A549 (cell line): ENCODE data around the gene NEDD9. TPM values are rescaled to one million over a fixed set of nuclear protein-coding genes. Genes with fewer than 3 reads are reported as not detected.
A peak's percentile ranks its signal among the peaks of the same experiment; 100 is the strongest.

Experiments
- ATAC-seq, 2 experiments: fragments of 200-7000 bp in 1 of 2; fragments of >200 bp in 1 of 2; cut with Nextera tagmentation in 1 of 2; cut with Tn5 transposase in 1 of 2; 3 replicates each; pipeline versions ENCODE4 v1.8.0 to v1.9.1; 2018 to 2020; ENCODE audit warnings: mild to moderate bottlenecking in 1 of 2, moderate library complexity in 1 of 2
- CTCF ChIA-PET: fragments of 300-600 bp; sonication (Branson Sonifier 250); formaldehyde crosslinking; extraction: SDS; loops from one replicate; lab custom pipeline; 2021; ENCODE audit warnings: antibody characterized with exemption, inconsistent platforms; lab: Yijun Ruan, JAX
- POLR2A ChIA-PET: fragments of 350-600 bp; formaldehyde crosslinking; extraction: SDS; loops from one replicate; lab custom pipeline; 2021; ENCODE audit warnings: antibody characterized with exemption, inconsistent platforms; lab: Yijun Ruan, JAX
- DNase-seq, 2 experiments: peaks; one replicate each; pipeline versions ENCODE4 v3.0.0 to v3.0.0-alpha.2; 2011 to 2016; ENCODE audit warnings: low read depth in 1 of 2, low spot score in 1 of 2
- FAIRE-seq: peaks from 2 replicates; lab custom pipeline; 2011; peaks lifted over from hg19 to GRCh38; lab: Jason Lieb, UNC
- H3K27ac ChIP-seq, 2 experiments: fragments of >200 bp; sonication (Bioruptor Twin); formaldehyde crosslinking; 3 replicates each; pipeline ENCODE4 v1.5.1; 2016 to 2017
- H3K4me1 ChIP-seq: fragments of >200 bp; sonication (Bioruptor Twin); formaldehyde crosslinking; 3 replicates; pipeline ENCODE4 v1.6.1; 2016
- H3K4me2 ChIP-seq: fragments of >200 bp; sonication (Bioruptor Twin); formaldehyde crosslinking; 3 replicates; pipeline ENCODE4 v1.6.1; 2016
- H3K4me3 ChIP-seq: fragments of >200 bp; sonication (Bioruptor Twin); formaldehyde crosslinking; 3 replicates; pipeline ENCODE4 v1.5.1; 2016
- H3K9me3 ChIP-seq: fragments of >200 bp; sonication (Bioruptor Twin); formaldehyde crosslinking; 3 replicates; pipeline ENCODE4 v1.6.1; 2016
- BCL3 ChIP-seq: fragments of >200 bp; sonication (Bioruptor Twin); formaldehyde crosslinking; IDR thresholded peaks from 3 replicates; pipeline ENCODE4 v1.6.1; 2016
- CEBPB ChIP-seq, 2 experiments: fragments of >200 bp in 1 of 2; sonication (Bioruptor Twin) in 1 of 2; formaldehyde crosslinking in 1 of 2; IDR thresholded peaks; 2 replicates each; pipeline ENCODE4 v1.6.1; 2012 to 2016
- CTCF ChIP-seq: fragments of >200 bp; sonication (Bioruptor Twin); formaldehyde crosslinking; IDR thresholded peaks from 3 replicates; pipeline ENCODE4 v1.5.1; 2016
- EHF ChIP-seq: fragments of 250-450 bp; sonication (Bioruptor Pico); IDR thresholded peaks from 2 replicates; pipeline ENCODE4 v1.5.0; 2020; ENCODE audit warnings: mild to moderate bottlenecking
- FOSB ChIP-seq: fragments of 250-450 bp; sonication (Bioruptor Pico); IDR thresholded peaks from 2 replicates; pipeline ENCODE4 v1.5.0; 2020; ENCODE audit warnings: mild to moderate bottlenecking, moderate library complexity
- FOXS1 ChIP-seq: fragments of 250-450 bp; sonication (Bioruptor Pico); IDR thresholded peaks from 2 replicates; pipeline ENCODE4 v1.5.0; 2020; ENCODE audit warnings: mild to moderate bottlenecking, moderate library complexity
- HEYL ChIP-seq: fragments of 250-450 bp; sonication (Bioruptor Pico); IDR thresholded peaks from 2 replicates; pipeline ENCODE4 v1.8.0; 2021; ENCODE audit warnings: mild to moderate bottlenecking, moderate library complexity
- HOXB5 ChIP-seq: fragments of 250-450 bp; sonication (Bioruptor Pico); IDR thresholded peaks from 2 replicates; pipeline ENCODE4 v1.5.0; 2020; ENCODE audit warnings: mild to moderate bottlenecking, moderate library complexity
- JUNB ChIP-seq: fragments of >200 bp; sonication (Bioruptor Twin); formaldehyde crosslinking; IDR thresholded peaks from 2 replicates; pipeline ENCODE4 v1.6.1; 2016
- KDM1A ChIP-seq: fragments of 200-600 bp; sonication (generic); IDR thresholded peaks from 2 replicates; pipeline ENCODE4 v1.6.1; 2016; ENCODE audit warnings: low read depth, mild to moderate bottlenecking
- KDM5A ChIP-seq: fragments of 200-600 bp; sonication (generic); IDR thresholded peaks from 2 replicates; pipeline ENCODE4 v1.6.1; 2016; ENCODE audit warnings: antibody characterized with exemption, mild to moderate bottlenecking
- MAFK ChIP-seq: fragments of 450-650 bp; IDR thresholded peaks from 2 replicates; pipeline ENCODE4 v1.6.1; 2014; ENCODE audit not compliant: partially characterized antibody
- MAZ ChIP-seq: fragments of 150-350 bp; IDR thresholded peaks from 2 replicates; pipeline ENCODE4 v1.6.1; 2014; ENCODE audit warnings: antibody characterized with exemption, low read depth, low read length, borderline replicate concordance
- MYC ChIP-seq: IDR thresholded peaks from 2 replicates; pipeline ENCODE4 v1.6.1; 2012; ENCODE audit warnings: mild to moderate bottlenecking, inconsistent platforms, low read length, improper control_type of control experiment, borderline replicate concordance
- NFE2L2 ChIP-seq: fragments of 150-350 bp; conservative IDR thresholded peaks from 2 replicates; pipeline ENCODE4 v1.6.1; 2014; ENCODE audit warnings: low read length
- NPAS2 ChIP-seq: fragments of 250-450 bp; sonication (Bioruptor Pico); IDR thresholded peaks from 2 replicates; pipeline ENCODE4 v1.8.0; 2022; ENCODE audit warnings: mild to moderate bottlenecking, moderate library complexity, borderline replicate concordance
- SREBF2 ChIP-seq: fragments of 450-650 bp; IDR thresholded peaks from 2 replicates; pipeline ENCODE4 v1.6.1; 2014; ENCODE audit warnings: mild to moderate bottlenecking, moderate library complexity
- TFCP2L1 ChIP-seq: fragments of 250-450 bp; sonication (Bioruptor Pico); IDR thresholded peaks from 2 replicates; pipeline ENCODE4 v1.5.0; 2021; ENCODE audit warnings: mild to moderate bottlenecking
- ZSCAN20 ChIP-seq: fragments of 250-450 bp; sonication (Bioruptor Pico); IDR thresholded peaks from 2 replicates; pipeline ENCODE4 v1.8.0; 2022; ENCODE audit warnings: mild to moderate bottlenecking, moderate library complexity
- WGBS: methylation state at CpG from one replicate; pipeline ENCODE4 v1.1.6; 2017; ENCODE audit errors: missing lambda C conversion rate; 5-methylcytosine and 5-hydroxymethylcytosine counted together
- polyA plus RNA-seq, 4 experiments: library from polyadenylated mRNA; depleted of rRNA in 3 of 4; stranded (reverse); fragments of >200 nt; fragmentation: RNase III in 1 of 4; extraction: RNeasy Plus Mini Kit Qiagen cat#74134 plus additional on column Dnase treatment in 1 of 4; gene quantifications; 2 replicates in 3 of 4; 3 replicates in 1 of 4; pipeline ENCODE4 v1.2.3, GENCODE V29; 2011 to 2017

Gene NEDD9
- polyA plus RNA-seq, 2 of the 4 experiments (the other 2 are of a cell fraction), result 46.7 to 79.6 TPM

DNA sequence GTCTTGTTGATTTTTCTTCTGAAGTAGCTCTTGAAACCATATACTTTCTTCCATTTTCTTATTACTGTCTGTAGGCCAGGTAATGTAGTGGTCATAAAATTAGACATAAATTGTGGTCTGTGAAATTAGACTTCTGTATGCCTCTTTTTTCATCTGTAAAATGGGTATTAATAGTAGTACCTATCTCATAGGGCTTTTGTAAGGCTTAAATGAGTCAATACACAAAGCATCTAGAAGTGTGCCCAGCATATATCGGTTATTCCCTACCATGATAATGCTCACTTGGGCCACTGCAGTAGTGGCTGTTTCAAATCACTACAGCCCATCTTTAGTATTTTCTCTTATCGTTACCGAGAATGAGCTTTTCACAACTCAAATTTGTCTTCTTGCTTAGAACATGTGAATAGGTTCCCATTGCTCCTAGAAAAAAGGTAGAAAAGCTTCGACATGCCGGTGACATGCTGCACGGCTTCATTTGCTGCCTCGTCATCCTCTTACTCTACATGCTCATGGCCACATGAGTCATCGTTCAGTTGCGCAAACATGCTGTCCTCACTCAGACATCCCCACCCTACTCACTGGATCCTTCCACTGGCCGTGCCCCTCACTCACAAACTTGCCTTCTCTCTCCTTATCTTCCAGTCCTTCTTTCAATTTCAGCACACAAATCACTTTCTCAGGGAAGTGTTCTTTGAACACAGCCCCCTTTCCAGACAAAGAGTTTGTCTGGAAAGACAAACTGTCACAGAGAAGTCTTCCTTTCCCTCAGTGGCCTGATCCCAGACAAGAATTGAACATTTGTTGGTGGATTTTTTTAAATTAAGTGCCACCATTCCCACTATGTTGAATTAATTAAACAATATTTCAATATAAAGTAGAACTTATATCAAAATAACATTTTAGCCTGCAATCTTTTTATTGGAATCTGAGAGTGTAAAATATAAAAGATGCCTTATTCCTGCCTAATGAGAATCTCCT lies 88.8 kb downstream of the NEDD9 start (continued):
- no peak for TF ChIP-seq BCL3
- TF ChIP-seq KDM1A, result no peak
- no peak for TF ChIP-seq NPAS2
- TF ChIP-seq HEYL (CRISPR knock-in tag), result peak; percentile 37; the same call in 1 of the 2 replicates
- peak; percentile 79; the same call in 1 of the 2 replicates for TF ChIP-seq HOXB5
- TF ChIP-seq SREBF2, result no peak
- peak; percentile 55; the same call in 1 of the 2 replicates for TF ChIP-seq ZSCAN20 (CRISPR knock-in tag)
- peak; percentile 89 for TF ChIP-seq MAFK
- TF ChIP-seq CEBPB (IDR thresholded peaks at IDR 0.05), result peak; percentile 95 to 99
- TF ChIP-seq MYC, result no peak
- TF ChIP-seq TFCP2L1 (CRISPR knock-in tag), result peak; percentile 39; the same call in 1 of the 2 replicates
- TF ChIP-seq CTCF, result no peak
- peak; percentile 74 for TF ChIP-seq JUNB
- 0 out of 2 replicates have a peak, but pooled peaks have one; percentile 79 for TF ChIP-seq EHF (CRISPR knock-in tag)
- TF ChIP-seq, all 56 proteins: peak for 19

- DNase-seq, result no peak
- POLR2A ChIA-PET, result no interaction called here
Observed at GRCh38 chr6:11142296-11143027, 90.0 kb downstream of the NEDD9 start.

More at GRCh38 chr6:11142296-11143027, 90.0 kb downstream of the NEDD9 start:
- TF ChIP-seq HEYL (CRISPR knock-in tag), result no peak
- no peak for TF ChIP-seq EHF (CRISPR knock-in tag)
- TF ChIP-seq MAZ, result no peak
- no peak for TF ChIP-seq FOSB (CRISPR knock-in tag)
- TF ChIP-seq KDM5A, result no peak
- TF ChIP-seq FOXS1 (CRISPR knock-in tag), result no peak
- TF ChIP-seq BCL3, result no peak
- no peak for TF ChIP-seq NFE2L2
- no peak overlapping the region for H3K4me3 ChIP-seq
- 95% methylated on average over 8 of the region's 8 CpGs for WGBS
- H3K4me1 ChIP-seq, result peaks cover 39% of the 10 kb centered on the region
- H3K9me3 ChIP-seq, result peaks cover 3% of the 10 kb centered on the region; the same call in 1 of the 3 replicates
- H3K27ac ChIP-seq, result peak overlapping the region; percentile 89 to 94
- no peak overlapping the region for H3K4me2 ChIP-seq
- FAIRE-seq (no peak), ATAC-seq (no peak)
- CTCF ChIA-PET, result interaction anchor here (1.2 to 3.2 kb wide), 5 partner anchors 8 to 433 kb away, joined by 3 to 53 read pairs (median 11); no protein-coding TSS in a partner anchor
